A549 (cell line): Measurements from ENCODE around the gene TIGD3.

Experiments
- CBX8 ChIP-seq: fragments of 200-600 bp; sonication (generic); IDR thresholded peaks from 2 replicates; pipeline ENCODE4 v1.6.1; 2016
- CEBPB ChIP-seq, 2 experiments: fragments of >200 bp in 1 of 2; sonication (Bioruptor Twin) in 1 of 2; formaldehyde crosslinking in 1 of 2; IDR thresholded peaks; 2 replicates each; pipeline ENCODE4 v1.6.1; 2012 to 2016
- EP300 ChIP-seq, 2 experiments: fragments of >200 bp; sonication (Bioruptor Twin); formaldehyde crosslinking; IDR thresholded peaks; 2 replicates in 1 of 2; 3 replicates in 1 of 2; pipeline ENCODE4 v1.6.1; 2016 to 2017
- ESRRA ChIP-seq: fragments of 150-350 bp; IDR thresholded peaks from 2 replicates; pipeline ENCODE4 v1.6.1; 2014; ENCODE audit warnings: mild to moderate bottlenecking, low read length, borderline replicate concordance
- HDAC2 ChIP-seq: fragments of 200-600 bp; sonication (generic); IDR thresholded peaks from 2 replicates; pipeline ENCODE4 v1.6.1; 2016
- MYC ChIP-seq: IDR thresholded peaks from 2 replicates; pipeline ENCODE4 v1.6.1; 2012; ENCODE audit warnings: mild to moderate bottlenecking, inconsistent platforms, low read length, improper control_type of control experiment, borderline replicate concordance
- POLR2A ChIP-seq: IDR thresholded peaks from 2 replicates; pipeline ENCODE4 v1.6.1; 2012; ENCODE audit warnings: mild to moderate bottlenecking, low read length
- RAD21 ChIP-seq, 2 experiments: fragments of >200 bp in 1 of 2; sonication (Bioruptor Twin) in 1 of 2; formaldehyde crosslinking in 1 of 2; IDR thresholded peaks in 1 of 2; conservative IDR thresholded peaks in 1 of 2; 2 replicates in 1 of 2; 3 replicates in 1 of 2; pipeline ENCODE4 v1.6.1; 2012 to 2018; ENCODE audit warnings: inconsistent platforms in 1 of 2
- ZC3H11A ChIP-seq: fragments of 450-650 bp; IDR thresholded peaks from 2 replicates; pipeline ENCODE4 v1.6.1; 2014; ENCODE audit warnings: antibody characterized with exemption, mild to moderate bottlenecking
- TF ChIP-seq, protein P1 (sequence below): fragments of >200 bp; sonication (Bioruptor Twin); formaldehyde crosslinking; IDR thresholded peaks from 3 replicates; pipeline ENCODE4 v1.5.1; 2016

DNA sequence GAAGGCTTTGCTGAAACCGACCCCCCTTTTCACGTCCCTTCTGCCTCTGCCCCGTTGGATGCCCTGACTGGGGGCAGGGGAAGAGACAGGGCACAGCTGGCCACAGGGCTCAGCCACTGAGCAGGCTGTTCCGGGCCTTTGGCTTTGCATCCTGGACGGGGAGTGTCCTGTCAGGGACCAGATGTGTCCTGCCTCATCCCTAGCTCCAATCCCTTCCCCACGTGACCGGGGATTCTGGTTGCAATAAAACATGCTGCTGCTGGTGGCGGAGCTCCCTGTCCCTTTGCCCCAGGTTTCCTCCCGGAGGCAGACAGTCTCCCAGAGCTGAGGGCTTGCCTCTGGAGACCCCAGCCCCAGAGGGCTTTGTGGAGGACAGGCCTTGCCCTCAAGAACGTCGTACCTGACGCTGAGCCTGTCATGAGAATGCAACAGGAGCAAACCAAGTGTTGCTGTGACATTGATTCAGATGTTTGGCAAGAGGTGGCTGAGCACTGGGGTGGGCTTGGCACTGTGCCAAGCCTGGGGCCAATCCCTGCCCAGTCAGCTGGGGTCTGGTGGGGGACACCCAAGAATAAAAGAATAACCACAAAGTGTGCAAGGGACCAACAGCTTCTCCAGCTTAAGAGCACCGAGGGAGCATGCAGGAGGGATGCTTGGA is 32.6 kb upstream of the TIGD3 start:
- TF ChIP-seq EP300 (IDR thresholded peaks at IDR 0.05) (no peak), CBX8 (no peak), ESRRA (no peak), CEBPB (IDR thresholded peaks at IDR 0.05) (no peak), HDAC2 (no peak), MYC (no peak), POLR2A (no peak), RAD21 (conservative IDR thresholded peaks at IDR 0.05 in 1 of 2, IDR thresholded peaks at IDR 0.05 in 1 of 2) (no peak), ZC3H11A (no peak)
- TF ChIP-seq, protein P1, sequence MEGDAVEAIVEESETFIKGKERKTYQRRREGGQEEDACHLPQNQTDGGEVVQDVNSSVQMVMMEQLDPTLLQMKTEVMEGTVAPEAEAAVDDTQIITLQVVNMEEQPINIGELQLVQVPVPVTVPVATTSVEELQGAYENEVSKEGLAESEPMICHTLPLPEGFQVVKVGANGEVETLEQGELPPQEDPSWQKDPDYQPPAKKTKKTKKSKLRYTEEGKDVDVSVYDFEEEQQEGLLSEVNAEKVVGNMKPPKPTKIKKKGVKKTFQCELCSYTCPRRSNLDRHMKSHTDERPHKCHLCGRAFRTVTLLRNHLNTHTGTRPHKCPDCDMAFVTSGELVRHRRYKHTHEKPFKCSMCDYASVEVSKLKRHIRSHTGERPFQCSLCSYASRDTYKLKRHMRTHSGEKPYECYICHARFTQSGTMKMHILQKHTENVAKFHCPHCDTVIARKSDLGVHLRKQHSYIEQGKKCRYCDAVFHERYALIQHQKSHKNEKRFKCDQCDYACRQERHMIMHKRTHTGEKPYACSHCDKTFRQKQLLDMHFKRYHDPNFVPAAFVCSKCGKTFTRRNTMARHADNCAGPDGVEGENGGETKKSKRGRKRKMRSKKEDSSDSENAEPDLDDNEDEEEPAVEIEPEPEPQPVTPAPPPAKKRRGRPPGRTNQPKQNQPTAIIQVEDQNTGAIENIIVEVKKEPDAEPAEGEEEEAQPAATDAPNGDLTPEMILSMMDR: no peak
